ENCODE measurements around the gene CYB5D1. TPM values are rescaled to one million over a fixed set of nuclear protein-coding genes. Genes with fewer than 3 reads are reported as not detected.

Gene CYB5D1
- total and polyA plus RNA-seq, 2 of the 8 experiments (the other 6 are each of a cell fraction or from before 2014, with no cell fraction given), result 11.0 to 18.0 TPM

DNA sequence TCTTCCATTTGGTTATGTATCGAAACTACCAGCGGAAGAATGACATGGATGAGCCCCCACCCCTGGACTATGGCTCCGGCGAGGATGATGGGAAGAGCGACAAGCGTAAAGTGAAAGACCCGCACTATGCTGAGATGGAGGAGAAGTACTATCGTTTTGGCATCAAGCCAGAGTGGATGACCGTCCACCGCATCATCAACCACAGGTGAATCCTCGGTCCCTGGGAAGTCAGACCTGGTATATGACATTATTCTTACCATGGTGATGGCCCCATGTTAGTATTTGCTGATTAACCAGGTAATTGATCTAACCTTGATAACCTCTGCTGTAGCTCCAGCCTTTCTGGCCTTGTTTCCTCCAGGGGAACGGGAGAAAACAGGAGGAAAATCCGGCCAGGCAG, 39.3 kb downstream of the CYB5D1 start:
- no peak overlapping the region for H4K5ac ChIP-seq (ENCODE audit: insufficient read length, low read depth, low read length)
- H3K56ac ChIP-seq (replicated peaks; ENCODE audit: insufficient read length, low read depth, low read length), result no peak overlapping the region
- H3K23ac ChIP-seq (ENCODE audit: insufficient read length), result no peak overlapping the region
- no peak overlapping the region for H2BK15ac ChIP-seq (ENCODE audit: low read length)
- no peaks in the 10 kb centered on the region for H3K23me2 ChIP-seq (ENCODE audit: low read depth, low read length)
- TF ChIP-seq SIRT6 (IDR thresholded peaks at IDR 0.05; ENCODE audit: low read length) (no peak), NANOG (IDR thresholded peaks at IDR 0.05; ENCODE audit: insufficient read depth, low read depth, low read length, poor library complexity, severe bottlenecking) (no peak), RAD21 (IDR thresholded peaks at IDR 0.05 in 1 of 2, conservative IDR thresholded peaks at IDR 0.05 in 1 of 2; ENCODE audit: low read depth in 2 of 2, low read length in 2 of 2) (no peak), HDAC6 (IDR thresholded peaks at IDR 0.05; ENCODE audit: low read depth, low read length) (no peak), CHD2 (IDR thresholded peaks at IDR 0.05; ENCODE audit: low read length) (no peak), EGR1 (IDR thresholded peaks at IDR 0.05; ENCODE audit: borderline replicate concordance, low read depth, low read length) (no peak), CEBPB (IDR thresholded peaks at IDR 0.05; ENCODE audit: low read depth, low read length) (no peak), CTBP2 (IDR thresholded peaks at IDR 0.05; ENCODE audit: borderline replicate concordance, insufficient read depth, insufficient read length, low read length) (no peak)
- TF ChIP-seq, protein P1, sequence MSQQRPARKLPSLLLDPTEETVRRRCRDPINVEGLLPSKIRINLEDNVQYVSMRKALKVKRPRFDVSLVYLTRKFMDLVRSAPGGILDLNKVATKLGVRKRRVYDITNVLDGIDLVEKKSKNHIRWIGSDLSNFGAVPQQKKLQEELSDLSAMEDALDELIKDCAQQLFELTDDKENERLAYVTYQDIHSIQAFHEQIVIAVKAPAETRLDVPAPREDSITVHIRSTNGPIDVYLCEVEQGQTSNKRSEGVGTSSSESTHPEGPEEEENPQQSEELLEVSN (IDR thresholded peaks at IDR 0.05), result no peak
- TF ChIP-seq, protein P2, sequence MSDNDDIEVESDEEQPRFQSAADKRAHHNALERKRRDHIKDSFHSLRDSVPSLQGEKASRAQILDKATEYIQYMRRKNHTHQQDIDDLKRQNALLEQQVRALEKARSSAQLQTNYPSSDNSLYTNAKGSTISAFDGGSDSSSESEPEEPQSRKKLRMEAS (IDR thresholded peaks at IDR 0.05), result no peak
- TF ChIP-seq, protein P3, sequence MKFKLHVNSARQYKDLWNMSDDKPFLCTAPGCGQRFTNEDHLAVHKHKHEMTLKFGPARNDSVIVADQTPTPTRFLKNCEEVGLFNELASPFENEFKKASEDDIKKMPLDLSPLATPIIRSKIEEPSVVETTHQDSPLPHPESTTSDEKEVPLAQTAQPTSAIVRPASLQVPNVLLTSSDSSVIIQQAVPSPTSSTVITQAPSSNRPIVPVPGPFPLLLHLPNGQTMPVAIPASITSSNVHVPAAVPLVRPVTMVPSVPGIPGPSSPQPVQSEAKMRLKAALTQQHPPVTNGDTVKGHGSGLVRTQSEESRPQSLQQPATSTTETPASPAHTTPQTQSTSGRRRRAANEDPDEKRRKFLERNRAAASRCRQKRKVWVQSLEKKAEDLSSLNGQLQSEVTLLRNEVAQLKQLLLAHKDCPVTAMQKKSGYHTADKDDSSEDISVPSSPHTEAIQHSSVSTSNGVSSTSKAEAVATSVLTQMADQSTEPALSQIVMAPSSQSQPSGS (IDR thresholded peaks at IDR 0.05; ENCODE audit: low read length), result no peak
- H3K27ac ChIP-seq (ENCODE audit: low read depth, low read length), result no peak overlapping the region
- no peak overlapping the region for H4K8ac ChIP-seq (ENCODE audit: extremely low read depth, insufficient read depth, low read length)
- H3K36me3 ChIP-seq (ENCODE audit: control insufficient read depth in 2 of 4, insufficient read depth in 4 of 4, low read length in 3 of 4), result peaks cover 0 to 5% (median 2%) of the 10 kb centered on the region in 4 experiments; a peak in 3 of 8 replicates
- H3K4me2 ChIP-seq (ENCODE audit: insufficient read depth in 1 of 2, low read depth in 2 of 2, low read length in 2 of 2), result no peak overlapping the region
- no peak overlapping the region for H2BK12ac ChIP-seq (ENCODE audit: low read depth, low read length)
- no peak overlapping the region for H2BK120ac ChIP-seq (replicated peaks; ENCODE audit: low read depth, low read length)
- no peaks in the 10 kb centered on the region for H3K4me1 ChIP-seq (replicated peaks in 1 of 4; ENCODE audit: control insufficient read depth in 3 of 4, insufficient read depth in 4 of 4, low read length in 3 of 4)
- H3K9me3 ChIP-seq (ENCODE audit: insufficient read depth in 2 of 2, low read depth in 1 of 2, low read length in 1 of 2), result no peaks in the 10 kb centered on the region; a peak in 1 of 4 replicates
- WGBS, 2 experiments (ENCODE audit: extremely low coverage in 1 of 2, insufficient coverage in 1 of 2, insufficient read length in 1 of 2, insufficient replicate concordance in 2 of 2, low coverage in 1 of 2, low lambda C conversion rate in 2 of 2, missing lambda C conversion rate in 1 of 2), result 93% methylated on average over 13 of the region's 13 CpGs; no CpG with 5 or more reads in 1 of the 2 experiments
- H2AK5ac ChIP-seq (ENCODE audit: low read depth, low read length), result no peak overlapping the region
- H4K20me1 ChIP-seq (replicated peaks in 1 of 2; ENCODE audit: control insufficient read depth in 1 of 2, insufficient read depth in 2 of 2, low read length in 2 of 2), result no peaks in the 10 kb centered on the region
- ChIA-PET POLR2A (ENCODE audit: partially characterized antibody) (no interaction called here), CTCF (ENCODE audit: partially characterized antibody) (interaction anchor here (1.0 to 2.9 kb wide), 9 partner anchors 15 to 153 kb away, joined by 3 to 11 read pairs (median 3); no protein-coding TSS in a partner anchor)
- H3K18ac ChIP-seq (ENCODE audit: extremely low read depth, low read length), result no peak overlapping the region
- H2BK20ac ChIP-seq (ENCODE audit: low read length), result no peak overlapping the region
- H4K91ac ChIP-seq (replicated peaks; ENCODE audit: insufficient read length, low read length), result no peak overlapping the region
- no peak overlapping the region for H3K9ac ChIP-seq (replicated peaks in 1 of 4; ENCODE audit: extremely low read depth in 1 of 4, low read depth in 3 of 4, low read length in 3 of 4)
- no peak overlapping the region for H2AFZ ChIP-seq (ENCODE audit: low read length)
- DNase-seq (ENCODE audit: low read depth in 1 of 2, low spot score in 2 of 2), result no peak
- H3K79me2 ChIP-seq (ENCODE audit: control insufficient read depth in 1 of 2, insufficient read depth in 2 of 2, low read length in 2 of 2), result no peaks in the 10 kb centered on the region
- H3K79me1 ChIP-seq (ENCODE audit: low read depth, low read length), result no peaks in the 10 kb centered on the region
- H3K4me3 ChIP-seq (ENCODE audit: extremely low read depth in 1 of 4, insufficient read depth in 2 of 4, low read depth in 3 of 4, low read length in 4 of 4), result no peak overlapping the region
- no peak for FAIRE-seq
- no peak overlapping the region for H3K4ac ChIP-seq (replicated peaks; ENCODE audit: insufficient read length, low read depth, low read length)
- H3K14ac ChIP-seq (ENCODE audit: insufficient read length), result no peak overlapping the region
- H2BK5ac ChIP-seq (ENCODE audit: low read depth, low read length), result no peak overlapping the region
- H3K27me3 ChIP-seq (replicated peaks in 1 of 4; ENCODE audit: control insufficient read depth in 3 of 4, extremely low read depth in 1 of 4, insufficient read depth in 3 of 4, low read length in 3 of 4), result no peaks in the 10 kb centered on the region

Measured in H1 (cell line).